Breast epithelium (tissue), 3 donors: ENCODE results near the gene NEDD4L.

Source experiments
- CTCF ChIP-seq, 3 donors: fragments of 450-650 bp; IDR thresholded peaks; one replicate each; pipeline ENCODE4 v1.5.1; 2016 to 2017; ENCODE audit warnings: antibody characterized with exemption in 3 of 3, mild to moderate bottlenecking in 3 of 3, moderate library complexity in 3 of 3
- POLR2AphosphoS5 ChIP-seq, 3 donors: sonication (generic); formaldehyde crosslinking; IDR thresholded peaks; one replicate each; pipeline ENCODE4 v1.6.1; 2017; ENCODE audit warnings: antibody characterized with exemption in 3 of 3

GRCh38 chr18:58417752-58418151, 373.7 kb downstream of the NEDD4L start:
- TF ChIP-seq CTCF (IDR thresholded peaks at IDR 0.05) (no peak), POLR2AphosphoS5 (IDR thresholded peaks at IDR 0.05) (no peak)
